Calu3 (cell line): ENCODE measurements around the gene DLL3. TPM values are rescaled to one million over a fixed set of nuclear protein-coding genes. Genes with fewer than 3 reads are reported as not detected.
A peak's percentile ranks its signal among the peaks of the same experiment; 100 is the strongest.

Experiments
- BruUV-seq: library from RNA; stranded (reverse); fragments of 400-500 nt; replicated peaks from 2 replicates; lab custom pipeline; 2021; lab: Mats Ljungman, UMichigan
- CTCF ChIA-PET: fragments of 300-600 bp; sonication (Branson Sonifier 250); formaldehyde crosslinking; loops from one replicate; lab custom pipeline; 2022; ENCODE audit warnings: antibody characterized with exemption; lab: Charles Lee
- DNase-seq: peaks from one replicate; pipeline ENCODE4 v3.0.0; 2022
- H3K27ac Mint-ChIP-seq: one replicate; pipeline ENCODE4 v1.8.0; 2022; ENCODE audit warnings: mixed read lengths; ENCODE audit not compliant: unreplicated experiment
- H3K27me3 Mint-ChIP-seq: one replicate; pipeline ENCODE4 v1.8.0; 2022; ENCODE audit warnings: mixed read lengths; ENCODE audit not compliant: unreplicated experiment
- H3K36me3 Mint-ChIP-seq: one replicate; pipeline ENCODE4 v1.8.0; 2022; ENCODE audit warnings: mild to moderate bottlenecking, moderate library complexity, mixed read lengths; ENCODE audit not compliant: insufficient read depth, unreplicated experiment
- H3K4me1 Mint-ChIP-seq: one replicate; pipeline ENCODE4 v1.8.0; 2022; ENCODE audit warnings: mild to moderate bottlenecking, low read depth, mixed read lengths; ENCODE audit not compliant: unreplicated experiment
- H3K4me3 Mint-ChIP-seq: one replicate; pipeline ENCODE4 v1.8.0; 2022; ENCODE audit warnings: mild to moderate bottlenecking, low read depth, moderate library complexity, mixed read lengths; ENCODE audit not compliant: unreplicated experiment
- H3K9me3 Mint-ChIP-seq: one replicate; pipeline ENCODE4 v1.8.0; 2022; ENCODE audit warnings: low read depth, mixed read lengths; ENCODE audit not compliant: unreplicated experiment
- CTCF ChIP-seq: fragments of 200-600 bp; IDR thresholded peaks from one replicate; pipeline ENCODE4 v1.8.0; 2022; ENCODE audit warnings: antibody characterized with exemption; ENCODE audit not compliant: unreplicated experiment
- intact Hi-C: fragments of 100-400 bp; cut with micrococcal nuclease; formaldehyde crosslinking; loops from one replicate; pipeline ENCODE4 v1.10.0; 2022; ENCODE audit not compliant: unreplicated experiment
- total RNA-seq: library from RNA; stranded (reverse); gene quantifications from 2 replicates; pipeline ENCODE4 v1.2.3, GENCODE V29; 2022

Gene DLL3
- total RNA-seq, 1 experiment from 2014 or later: 0.19 TPM

GRCh38 chr19:39496063-39496462 is 2.7 kb upstream of the DLL3 start:
- CTCF ChIA-PET: interaction anchor here (0.8 kb wide), 1 partner anchor 60 kb away, joined by 5 read pairs; the partner anchor contains the start of gene RPS16
- intact Hi-C loops: loop anchor here (5.0 kb wide), 1 partner anchor 36 kb away; the partner anchor contains the start of gene EID2B
- no peak for TF ChIP-seq CTCF
- Mint-ChIP-seq H3K4me3 (no peak overlapping the region), H3K27ac (no peak overlapping the region), H3K9me3 (no peaks in the 10 kb centered on the region), H3K36me3 (peaks cover 7% of the 10 kb centered on the region), H3K27me3 (peaks cover 57% of the 10 kb centered on the region), H3K4me1 (peaks cover 22% of the 10 kb centered on the region)
- DNase-seq: no peak
- no TSS peak for BruUV-seq

GRCh38 chr19:39497701-39497995 is 1.1 kb upstream of the DLL3 start:
- intact Hi-C loops: loop anchor here (5.0 kb wide), 1 partner anchor 35 kb away; the partner anchor contains the start of gene EID2B
- peak overlapping the region; percentile 58 for H3K4me3 Mint-ChIP-seq
- CTCF ChIA-PET: interaction anchor here (0.5 to 1.5 kb wide), 7 partner anchors 13 to 849 kb away, joined by 3 to 6 read pairs (median 3); partner anchors contain the start of genes DYRK1B, EID2 and SELENOV
- peaks cover 22% of the 10 kb centered on the region for H3K4me1 Mint-ChIP-seq
- H3K27ac Mint-ChIP-seq: no peak overlapping the region
- DNase-seq: no peak
- H3K36me3 Mint-ChIP-seq: peaks cover 7% of the 10 kb centered on the region
- peaks cover 64% of the 10 kb centered on the region for H3K27me3 Mint-ChIP-seq
- no TSS peak for BruUV-seq
- TF ChIP-seq CTCF: no peak
- no peaks in the 10 kb centered on the region for H3K9me3 Mint-ChIP-seq

GRCh38 chr19:39497996-39498797 is 550 bp upstream of the DLL3 start:
- H3K36me3 Mint-ChIP-seq: peaks cover 7% of the 10 kb centered on the region
- CTCF ChIA-PET: interaction anchor here (0.5 to 1.5 kb wide), 7 partner anchors 13 to 848 kb away, joined by 3 to 6 read pairs (median 3); partner anchors contain the start of genes DYRK1B, EID2 and SELENOV
- peak; percentile 41 for TF ChIP-seq CTCF
- H3K4me1 Mint-ChIP-seq: peaks cover 22% of the 10 kb centered on the region
- peak overlapping the region; percentile 58 for H3K4me3 Mint-ChIP-seq
- no peaks in the 10 kb centered on the region for H3K9me3 Mint-ChIP-seq
- H3K27ac Mint-ChIP-seq: no peak overlapping the region
- DNase-seq: peak; percentile 65
- intact Hi-C loops: loop anchor here (5.0 kb wide), 1 partner anchor 34 kb away; the partner anchor contains the start of gene EID2B
- no TSS peak for BruUV-seq
- peaks cover 69% of the 10 kb centered on the region for H3K27me3 Mint-ChIP-seq

- Mint-ChIP-seq H3K27me3 (peaks cover 87% of the 10 kb centered on the region), H3K4me1 (peaks cover 22% of the 10 kb centered on the region), H3K27ac (no peak overlapping the region), H3K36me3 (no peaks in the 10 kb centered on the region), H3K4me3 (peak overlapping the region; percentile 58), H3K9me3 (no peaks in the 10 kb centered on the region)
- DNase-seq: no peak
- no TSS peak for BruUV-seq
- intact Hi-C loops: loop anchor here (5.0 kb wide), 1 partner anchor 32 kb away; the partner anchor contains the start of gene EID2B
- no peak for TF ChIP-seq CTCF
- CTCF ChIA-PET: interaction anchor here (0.7 to 1.2 kb wide), 2 partner anchors 34 to 758 kb away, joined by 3 to 5 read pairs; no protein-coding TSS in a partner anchor
These were observed 1.2 kb downstream of the DLL3 start for GRCh38 chr19:39499932-39500331.
